Measurements from ENCODE around the gene SPA17.

The SPA17 gene

GRCh38 chr11:124727474-124727873, 53.8 kb downstream of the SPA17 start:
- no peak for TF ChIP-seq CTCF (IDR thresholded peaks at IDR 0.05; ENCODE audit: low read depth, low read length, missing control alignments)
- DNase-seq (ENCODE audit: extremely low read depth, low read depth) = no peak

GRCh38 chr11:124728134-124728533, 54.4 kb downstream of the SPA17 start:
- no peak for DNase-seq (ENCODE audit: extremely low read depth, low read depth)
- H3K4me3 ChIP-seq (replicated peaks; ENCODE audit: low read depth, low read length) = no peak overlapping the region
- no peak for TF ChIP-seq CTCF (IDR thresholded peaks at IDR 0.05; ENCODE audit: low read depth, low read length, missing control alignments)

More at GRCh38 chr11:124727474-124727873, 53.8 kb downstream of the SPA17 start:
- no peak overlapping the region for H3K4me3 ChIP-seq (replicated peaks; ENCODE audit: low read depth, low read length)

GRCh38 chr11:124729571-124729970, 55.9 kb downstream of the SPA17 start:
- no peak overlapping the region for H3K4me3 ChIP-seq (replicated peaks; ENCODE audit: low read depth, low read length)
- DNase-seq (ENCODE audit: extremely low read depth, low read depth) = no peak
- TF ChIP-seq CTCF (IDR thresholded peaks at IDR 0.05; ENCODE audit: low read depth, low read length, missing control alignments) = no peak

GRCh38 chr11:124732230-124732629, 58.5 kb downstream of the SPA17 start:
- no peak for DNase-seq (ENCODE audit: extremely low read depth, low read depth)
- no peak overlapping the region for H3K4me3 ChIP-seq (replicated peaks; ENCODE audit: low read depth, low read length)
- no peak for TF ChIP-seq CTCF (IDR thresholded peaks at IDR 0.05; ENCODE audit: low read depth, low read length, missing control alignments)

GRCh38 chr11:124736736-124737135, 63.0 kb downstream of the SPA17 start:
- no peak for DNase-seq (ENCODE audit: extremely low read depth, low read depth)
- no peak overlapping the region for H3K4me3 ChIP-seq (replicated peaks; ENCODE audit: low read depth, low read length)
- no peak for TF ChIP-seq CTCF (IDR thresholded peaks at IDR 0.05; ENCODE audit: low read depth, low read length, missing control alignments)

DNA sequence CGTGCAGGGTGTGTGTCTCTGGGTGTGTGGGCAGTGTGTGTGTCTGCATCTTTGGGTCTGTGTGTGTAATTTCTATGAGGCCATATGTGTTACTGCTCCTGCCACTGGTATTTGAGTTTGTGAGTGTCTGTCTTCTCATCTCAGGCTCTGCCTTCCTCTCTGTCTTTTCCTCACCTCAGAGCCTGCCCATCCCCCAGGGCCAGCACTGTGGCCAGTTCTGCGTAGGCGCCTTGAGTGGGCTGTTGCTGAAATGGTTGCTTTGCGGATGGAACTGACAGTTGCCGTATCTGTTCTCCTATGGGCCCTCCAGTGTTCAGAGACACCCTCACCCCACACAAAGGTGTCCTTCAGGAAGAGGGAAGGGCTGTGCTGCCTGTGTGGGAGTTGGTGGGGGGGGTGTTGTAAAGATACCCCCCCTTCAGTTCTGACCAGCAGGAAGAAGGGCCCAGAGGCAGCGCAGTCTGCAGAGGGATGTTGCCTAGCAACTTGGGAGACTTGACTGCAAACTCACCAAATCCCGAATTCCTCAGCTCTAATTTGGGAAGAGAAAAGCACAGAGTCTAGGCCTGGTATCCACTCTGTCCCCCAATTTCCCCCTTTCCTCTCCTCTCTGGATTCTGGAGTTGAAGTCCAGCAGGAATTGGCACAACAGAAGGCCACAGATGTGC, 64.1 kb downstream of the SPA17 start:
- no peak overlapping the region for H3K4me3 ChIP-seq (replicated peaks; ENCODE audit: low read depth, low read length)
- no peak for DNase-seq (ENCODE audit: extremely low read depth, low read depth)
- TF ChIP-seq CTCF (IDR thresholded peaks at IDR 0.05; ENCODE audit: low read depth, low read length, missing control alignments) = no peak
